ENCODE data around the gene INCA1. TPM values are rescaled to one million over a fixed set of nuclear protein-coding genes. Genes with fewer than 3 reads are reported as not detected.

The INCA1 gene
- polyA plus RNA-seq, 1 experiment = 1.3 TPM

DNA sequence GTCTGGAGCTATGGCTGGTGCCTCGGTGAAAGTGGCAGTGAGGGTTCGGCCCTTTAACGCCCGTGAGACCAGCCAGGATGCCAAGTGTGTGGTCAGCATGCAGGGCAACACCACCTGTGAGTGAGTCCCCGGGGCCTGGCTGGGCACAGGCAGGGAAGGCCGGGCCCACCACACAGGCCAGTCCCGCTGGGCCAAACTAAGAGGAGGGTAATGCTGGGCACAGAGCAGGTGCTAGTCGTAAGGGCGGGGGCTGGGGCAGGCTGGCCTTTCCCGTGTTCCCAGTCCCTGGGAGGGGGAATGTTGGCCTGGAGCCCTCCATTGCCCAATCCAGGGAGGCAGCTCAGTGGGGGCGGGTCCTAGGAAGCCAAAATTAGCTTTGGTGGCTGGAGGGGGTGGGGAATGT, 2.9 kb upstream of the INCA1 start:
- H3K4me3 ChIP-seq (ENCODE audit: low read depth, low read length) = peak overlapping the region; percentile 95; the same call in 1 of the 2 replicates
- POLR2A ChIA-PET = no interaction called here
- TF ChIP-seq, protein P1, sequence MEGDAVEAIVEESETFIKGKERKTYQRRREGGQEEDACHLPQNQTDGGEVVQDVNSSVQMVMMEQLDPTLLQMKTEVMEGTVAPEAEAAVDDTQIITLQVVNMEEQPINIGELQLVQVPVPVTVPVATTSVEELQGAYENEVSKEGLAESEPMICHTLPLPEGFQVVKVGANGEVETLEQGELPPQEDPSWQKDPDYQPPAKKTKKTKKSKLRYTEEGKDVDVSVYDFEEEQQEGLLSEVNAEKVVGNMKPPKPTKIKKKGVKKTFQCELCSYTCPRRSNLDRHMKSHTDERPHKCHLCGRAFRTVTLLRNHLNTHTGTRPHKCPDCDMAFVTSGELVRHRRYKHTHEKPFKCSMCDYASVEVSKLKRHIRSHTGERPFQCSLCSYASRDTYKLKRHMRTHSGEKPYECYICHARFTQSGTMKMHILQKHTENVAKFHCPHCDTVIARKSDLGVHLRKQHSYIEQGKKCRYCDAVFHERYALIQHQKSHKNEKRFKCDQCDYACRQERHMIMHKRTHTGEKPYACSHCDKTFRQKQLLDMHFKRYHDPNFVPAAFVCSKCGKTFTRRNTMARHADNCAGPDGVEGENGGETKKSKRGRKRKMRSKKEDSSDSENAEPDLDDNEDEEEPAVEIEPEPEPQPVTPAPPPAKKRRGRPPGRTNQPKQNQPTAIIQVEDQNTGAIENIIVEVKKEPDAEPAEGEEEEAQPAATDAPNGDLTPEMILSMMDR (IDR thresholded peaks at IDR 0.05; ENCODE audit: insufficient read depth, low read depth, low read length) = no peak
- H3K36me3 ChIP-seq (ENCODE audit: control insufficient read depth, insufficient read depth, low read length) = peaks cover 35% of the 10 kb centered on the region
- no peak for DNase-seq (ENCODE audit: low read depth)
- no peaks in the 10 kb centered on the region for H3K27me3 ChIP-seq (ENCODE audit: control insufficient read depth, insufficient read depth, low read length)
- CTCF ChIA-PET = interaction anchor here (1.0 to 1.4 kb wide), 3 partner anchors 12 to 30 kb away, joined by 4 read pairs; partner anchors contain the start of gene CAMTA2

GRCh38 chr17:4999430-5000093, 2.2 kb upstream of the INCA1 start:
- Histone ChIP-seq H3K4me3 (ENCODE audit: low read depth, low read length) (peak overlapping the region; percentile 95), H3K27me3 (ENCODE audit: control insufficient read depth, insufficient read depth, low read length) (no peaks in the 10 kb centered on the region), H3K36me3 (ENCODE audit: control insufficient read depth, insufficient read depth, low read length) (peaks cover 29% of the 10 kb centered on the region)
- ChIA-PET POLR2A (no interaction called here), CTCF (interaction anchor here (1.2 to 1.4 kb wide), 2 partner anchors 11 to 31 kb away, joined by 4 read pairs; partner anchors contain the start of gene CAMTA2)
- DNase-seq (ENCODE audit: low read depth) = no peak
- TF ChIP-seq, protein P1 (IDR thresholded peaks at IDR 0.05; ENCODE audit: insufficient read depth, low read depth, low read length) = no peak

GRCh38 chr17:4998732-4999429, 1.6 kb upstream of the INCA1 start:
- CTCF ChIA-PET = interaction anchor here (1.5 to 3.0 kb wide), 3 partner anchors 11 to 59 kb away, joined by 3 to 15 read pairs (median 4); partner anchors contain the start of genes CAMTA2, RNF167 and SLC25A11
- no peaks in the 10 kb centered on the region for H3K27me3 ChIP-seq (ENCODE audit: control insufficient read depth, insufficient read depth, low read length)
- POLR2A ChIA-PET = no interaction called here
- DNase-seq (ENCODE audit: low read depth) = no peak
- TF ChIP-seq, protein P1 (IDR thresholded peaks at IDR 0.05; ENCODE audit: insufficient read depth, low read depth, low read length) = no peak
- H3K36me3 ChIP-seq (ENCODE audit: control insufficient read depth, insufficient read depth, low read length) = peaks cover 22% of the 10 kb centered on the region
- H3K4me3 ChIP-seq (ENCODE audit: low read depth, low read length) = peak overlapping the region; percentile 95

DNA sequence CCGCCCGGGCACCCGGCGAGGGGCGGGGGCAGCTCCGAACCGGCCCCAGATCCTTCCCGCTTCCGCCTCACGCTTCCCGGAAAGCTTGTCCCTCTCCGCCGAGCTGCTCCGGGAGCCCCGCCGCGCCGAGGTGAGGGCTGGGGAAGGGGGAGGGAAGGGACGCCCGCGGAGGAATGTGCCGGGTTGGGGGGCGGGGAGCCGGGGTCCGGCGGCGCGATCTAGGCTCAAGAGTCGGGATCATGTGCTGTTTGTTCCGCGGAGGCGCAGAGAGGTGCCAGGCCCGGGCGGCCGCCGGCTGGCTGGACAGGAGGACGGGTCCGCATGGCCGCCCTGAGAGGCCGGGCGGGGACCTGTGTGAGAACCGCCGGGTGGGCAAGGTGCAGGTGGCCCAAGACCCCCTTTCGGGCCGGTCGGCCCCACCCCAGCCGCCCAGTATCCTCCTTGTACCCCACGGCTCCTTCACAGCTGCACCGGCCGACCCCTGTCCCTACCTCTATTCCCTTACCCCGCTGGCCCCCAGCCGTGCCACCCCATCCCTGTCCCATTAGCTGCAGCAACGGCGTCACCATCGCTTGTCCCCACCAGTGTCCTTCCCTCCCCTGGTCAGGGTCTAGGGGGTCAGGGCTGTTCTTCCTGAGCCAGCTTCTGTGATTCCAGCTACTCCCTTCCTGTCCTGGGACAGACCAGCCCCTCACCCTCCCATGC, 857 bp upstream of the INCA1 start:
- ChIA-PET POLR2A (no interaction called here), CTCF (interaction anchor here (1.5 to 3.0 kb wide), 5 partner anchors 10 to 89 kb away, joined by 3 to 15 read pairs (median 10); partner anchors contain the start of genes CAMTA2, RNF167 and SLC25A11)

More for the DNA sequence above, 857 bp upstream of the INCA1 start:
- Histone ChIP-seq H3K4me3 (ENCODE audit: low read depth, low read length) (peak overlapping the region; percentile 95), H3K27me3 (ENCODE audit: control insufficient read depth, insufficient read depth, low read length) (no peaks in the 10 kb centered on the region), H3K36me3 (ENCODE audit: control insufficient read depth, insufficient read depth, low read length) (peaks cover 15% of the 10 kb centered on the region)
- TF ChIP-seq, protein P1 (IDR thresholded peaks at IDR 0.05; ENCODE audit: insufficient read depth, low read depth, low read length) = no peak
- no peak for DNase-seq (ENCODE audit: low read depth)
